GM10266 (cell line): ENCODE results near the gene STK36.

ENCODE experiments used
- DNase-seq: peaks from one replicate; pipeline ENCODE4 v3.0.0; 2012; ENCODE audit errors: extremely low spot score
- CTCF ChIP-seq: IDR thresholded peaks from 2 replicates; pipeline ENCODE4 v1.5.1; 2012; ENCODE audit warnings: mild to moderate bottlenecking, low read depth; ENCODE audit not compliant: control insufficient read depth, insufficient read depth; ENCODE audit errors: missing control alignments

The STK36 gene

GRCh38 chr2:218680061-218680460 lies 8.2 kb downstream of the STK36 start:
- no peak for TF ChIP-seq CTCF
- no peak for DNase-seq

- TF ChIP-seq CTCF = peak; percentile 61
- peak; percentile 31 for DNase-seq
Observed at GRCh38 chr2:218687400-218688060, 15.6 kb downstream of the STK36 start.

GRCh38 chr2:218691234-218691633 lies 19.3 kb downstream of the STK36 start:
- TF ChIP-seq CTCF = no peak
- DNase-seq = no peak

GRCh38 chr2:218694405-218695145 lies 22.7 kb downstream of the STK36 start:
- DNase-seq = no peak

GRCh38 chr2:218698885-218699284 lies 27.0 kb downstream of the STK36 start:
- no peak for DNase-seq
- TF ChIP-seq CTCF = no peak

More at GRCh38 chr2:218694405-218695145, 22.7 kb downstream of the STK36 start:
- TF ChIP-seq CTCF = no peak

GRCh38 chr2:218701806-218702205 lies 29.9 kb downstream of the STK36 start:
- no peak for TF ChIP-seq CTCF
- DNase-seq = no peak

- TF ChIP-seq CTCF = no peak
- DNase-seq = no peak
Observed at GRCh38 chr2:218703341-218703740, 31.5 kb downstream of the STK36 start.
